Measurements from ENCODE around the gene MBNL3.

MBNL3 gene

GRCh38 chrX:132390792-132391191 lies 98.0 kb downstream of the MBNL3 start:
- H3K9ac ChIP-seq (ENCODE audit: low read length), result no peak overlapping the region
- no peaks in the 10 kb centered on the region for H3K9me2 ChIP-seq (replicated peaks; ENCODE audit: insufficient read depth, low read length)
- H3K9me3 ChIP-seq (replicated peaks; ENCODE audit: insufficient read depth, low read length), result 0 out of 2 replicates have a peak, but pooled peaks cover 2% of the 10 kb centered on the region
- no peak overlapping the region for H3K27ac ChIP-seq (ENCODE audit: low read length)
- H3K4me2 ChIP-seq (ENCODE audit: low read depth, low read length), result no peak overlapping the region
- H3K4me1 ChIP-seq (ENCODE audit: low read length), result no peaks in the 10 kb centered on the region
- H3K79me2 ChIP-seq (ENCODE audit: low read length), result no peaks in the 10 kb centered on the region
- no peak for DNase-seq
- no peaks in the 10 kb centered on the region for H3K36me3 ChIP-seq (replicated peaks; ENCODE audit: insufficient read depth, low read length)
- no peak overlapping the region for H3K4me3 ChIP-seq (ENCODE audit: low read length)
- no peaks in the 10 kb centered on the region for H4K20me1 ChIP-seq (ENCODE audit: insufficient read depth, low read length)
- H3F3A ChIP-seq (ENCODE audit: insufficient read depth, low read length), result no peaks in the 10 kb centered on the region
- no peaks in the 10 kb centered on the region for H3K27me3 ChIP-seq (replicated peaks; ENCODE audit: insufficient read depth, low read length)
- no peak overlapping the region for H2AFZ ChIP-seq (ENCODE audit: low read length)
- TF ChIP-seq CTCF (IDR thresholded peaks at IDR 0.05; ENCODE audit: low read length) (no peak), EZH2 (optimal IDR thresholded peaks at IDR 0.05; ENCODE audit: low read depth, low read length) (no peak), EZH2phosphoT487 (IDR thresholded peaks at IDR 0.05; ENCODE audit: low read length) (no peak)

- Histone ChIP-seq H3K27ac (ENCODE audit: low read length) (no peak overlapping the region), H2AFZ (ENCODE audit: low read length) (no peak overlapping the region), H3K9ac (ENCODE audit: low read length) (no peak overlapping the region), H4K20me1 (ENCODE audit: insufficient read depth, low read length) (no peaks in the 10 kb centered on the region), H3K4me1 (ENCODE audit: low read length) (no peaks in the 10 kb centered on the region), H3K9me3 (replicated peaks; ENCODE audit: insufficient read depth, low read length) (0 out of 2 replicates have a peak, but pooled peaks cover 3% of the 10 kb centered on the region), H3F3A (ENCODE audit: insufficient read depth, low read length) (no peaks in the 10 kb centered on the region), H3K4me3 (ENCODE audit: low read length) (no peak overlapping the region), H3K79me2 (ENCODE audit: low read length) (no peaks in the 10 kb centered on the region), H3K27me3 (replicated peaks; ENCODE audit: insufficient read depth, low read length) (no peaks in the 10 kb centered on the region), H3K36me3 (replicated peaks; ENCODE audit: insufficient read depth, low read length) (no peaks in the 10 kb centered on the region), H3K4me2 (ENCODE audit: low read depth, low read length) (no peak overlapping the region), H3K9me2 (replicated peaks; ENCODE audit: insufficient read depth, low read length) (no peaks in the 10 kb centered on the region)
- TF ChIP-seq EZH2 (optimal IDR thresholded peaks at IDR 0.05; ENCODE audit: low read depth, low read length), result no peak
- TF ChIP-seq CTCF (IDR thresholded peaks at IDR 0.05; ENCODE audit: low read length), result no peak
- TF ChIP-seq EZH2phosphoT487 (IDR thresholded peaks at IDR 0.05; ENCODE audit: low read length), result no peak
- DNase-seq, result no peak
These were observed 99.4 kb downstream of the MBNL3 start for GRCh38 chrX:132389480-132389879.

- H4K20me1 ChIP-seq (ENCODE audit: insufficient read depth, low read length), result no peaks in the 10 kb centered on the region
- no peak overlapping the region for H3K4me2 ChIP-seq (ENCODE audit: low read depth, low read length)
- H3K9ac ChIP-seq (ENCODE audit: low read length), result no peak overlapping the region
- no peaks in the 10 kb centered on the region for H3F3A ChIP-seq (ENCODE audit: insufficient read depth, low read length)
- no peaks in the 10 kb centered on the region for H3K4me1 ChIP-seq (ENCODE audit: low read length)
- DNase-seq, result no peak
- H3K9me2 ChIP-seq (replicated peaks; ENCODE audit: insufficient read depth, low read length), result no peaks in the 10 kb centered on the region
- no peaks in the 10 kb centered on the region for H3K27me3 ChIP-seq (replicated peaks; ENCODE audit: insufficient read depth, low read length)
- no peaks in the 10 kb centered on the region for H3K36me3 ChIP-seq (replicated peaks; ENCODE audit: insufficient read depth, low read length)
- no peak overlapping the region for H3K4me3 ChIP-seq (ENCODE audit: low read length)
- TF ChIP-seq EZH2phosphoT487 (IDR thresholded peaks at IDR 0.05; ENCODE audit: low read length) (no peak), EZH2 (optimal IDR thresholded peaks at IDR 0.05; ENCODE audit: low read depth, low read length) (no peak), CTCF (IDR thresholded peaks at IDR 0.05; ENCODE audit: low read length) (no peak)
- no peak overlapping the region for H3K27ac ChIP-seq (ENCODE audit: low read length)
- H3K9me3 ChIP-seq (replicated peaks; ENCODE audit: insufficient read depth, low read length), result 0 out of 2 replicates have a peak, but pooled peaks cover 3% of the 10 kb centered on the region
- H2AFZ ChIP-seq (ENCODE audit: low read length), result no peak overlapping the region
- H3K79me2 ChIP-seq (ENCODE audit: low read length), result no peaks in the 10 kb centered on the region
These were observed 100.5 kb downstream of the MBNL3 start for GRCh38 chrX:132388371-132388770.

All from MM.1S (cell line).